GM23338 (cell line): ENCODE results near the gene KLHL18. TPM values are rescaled to one million over a fixed set of nuclear protein-coding genes. Genes with fewer than 3 reads are reported as not detected.

Source experiments
- ATAC-seq: fragments of 200-7000 bp; cut with Tn5 transposase; 3 replicates; pipeline ENCODE4 v1.9.1; 2020
- DNase-seq: peaks from one replicate; pipeline ENCODE4 v3.0.0-alpha.2; 2015; ENCODE audit warnings: low spot score
- H2AFZ ChIP-seq: fragments of 200-600 bp; sonication (generic); 2 replicates; pipeline ENCODE4 v1.8.0; 2016; ENCODE audit warnings: antibody characterized with exemption, mild to moderate bottlenecking, moderate library complexity
- H3F3A ChIP-seq: fragments of 200-600 bp; sonication (generic); replicated peaks from 2 replicates; pipeline ENCODE4 v1.8.0; 2017; ENCODE audit warnings: antibody characterized with exemption, mixed run types, low read depth
- H3K27ac ChIP-seq: fragments of 200-600 bp; sonication (generic); 2 replicates; pipeline ENCODE4 v1.6.1; 2016; ENCODE audit warnings: low read depth
- H3K27me3 ChIP-seq: fragments of 200-600 bp; sonication (generic); 2 replicates; pipeline ENCODE4 v1.8.0; 2016; ENCODE audit warnings: mild to moderate bottlenecking, mixed run types, moderate library complexity; ENCODE audit not compliant: insufficient read depth
- H3K36me3 ChIP-seq: fragments of 200-600 bp; sonication (generic); 2 replicates; pipeline ENCODE4 v1.8.0; 2016; ENCODE audit warnings: mild to moderate bottlenecking; ENCODE audit not compliant: insufficient read depth
- H3K4me1 ChIP-seq: fragments of 200-600 bp; sonication (generic); 2 replicates; pipeline ENCODE4 v1.8.0; 2016; ENCODE audit warnings: mild to moderate bottlenecking, moderate library complexity; ENCODE audit not compliant: insufficient read depth
- H3K4me2 ChIP-seq: fragments of 200-600 bp; sonication (generic); 2 replicates; pipeline ENCODE4 v1.7.1; 2017; ENCODE audit warnings: mixed run types
- H3K4me3 ChIP-seq: fragments of 200-600 bp; sonication (generic); 2 replicates; pipeline ENCODE4 v1.6.1; 2016; ENCODE audit warnings: mixed run types
- H3K79me2 ChIP-seq: fragments of 200-600 bp; sonication (generic); replicated peaks from 2 replicates; pipeline ENCODE4 v1.8.0; 2017; ENCODE audit warnings: mild to moderate bottlenecking; ENCODE audit not compliant: insufficient read depth
- H3K9me2 ChIP-seq: fragments of 200-600 bp; sonication (generic); 2 replicates; pipeline ENCODE4 v1.8.0; 2017; ENCODE audit not compliant: insufficient read depth
- H4K20me1 ChIP-seq: fragments of 200-600 bp; sonication (generic); replicated peaks from 2 replicates; pipeline ENCODE4 v1.8.0; 2017; ENCODE audit warnings: mild to moderate bottlenecking; ENCODE audit not compliant: insufficient read depth
- H3K27ac Mint-ChIP-seq: 2 replicates; pipeline ENCODE4 v1.8.0; 2020; ENCODE audit warnings: inconsistent platforms, mild to moderate bottlenecking, moderate library complexity, mixed read lengths
- H3K27me3 Mint-ChIP-seq: 3 replicates; pipeline ENCODE4 v1.8.0; 2022; ENCODE audit warnings: low read depth, mild to moderate bottlenecking, moderate library complexity, mixed read lengths, inconsistent platforms; ENCODE audit not compliant: insufficient read depth, poor library complexity
- H3K36me3 Mint-ChIP-seq: 3 replicates; pipeline ENCODE4 v1.8.0; 2021; ENCODE audit warnings: low read depth, mild to moderate bottlenecking, inconsistent platforms, moderate library complexity, mixed read lengths
- H3K4me1 Mint-ChIP-seq: 3 replicates; pipeline ENCODE4 v1.8.0; 2020; ENCODE audit warnings: mild to moderate bottlenecking, inconsistent platforms, mixed read lengths
- H3K4me3 Mint-ChIP-seq: 3 replicates; pipeline ENCODE4 v1.8.0; 2021; ENCODE audit warnings: moderate library complexity, mild to moderate bottlenecking, inconsistent platforms, mixed read lengths
- H3K9me3 Mint-ChIP-seq: 3 replicates; pipeline ENCODE4 v1.8.0; 2020; ENCODE audit warnings: moderate library complexity, mild to moderate bottlenecking, inconsistent platforms, mixed read lengths
- CREB1 ChIP-seq: fragments of 250-450 bp; sonication (Bioruptor Pico); IDR thresholded peaks from 2 replicates; pipeline ENCODE4 v1.5.0; 2020; ENCODE audit warnings: low read depth, mild to moderate bottlenecking, moderate library complexity
- EZH2 ChIP-seq: fragments of 200-600 bp; sonication (generic); IDR thresholded peaks from one replicate; pipeline ENCODE4 v1.8.0; 2017; ENCODE audit warnings: antibody characterized with exemption, mild to moderate bottlenecking, low read depth; ENCODE audit not compliant: unreplicated experiment
- EZH2phosphoT487 ChIP-seq: fragments of 200-600 bp; sonication (generic); IDR thresholded peaks from one replicate; pipeline ENCODE4 v1.8.1; 2018; ENCODE audit warnings: antibody characterized with exemption; ENCODE audit not compliant: unreplicated experiment
- JUNB ChIP-seq: IDR thresholded peaks from one replicate; pipeline ENCODE4 v1.6.1; 2016; ENCODE audit warnings: antibody characterized with exemption; ENCODE audit not compliant: unreplicated experiment
- NANOG ChIP-seq: IDR thresholded peaks from 2 replicates; pipeline ENCODE4 v1.6.1; 2016; ENCODE audit warnings: antibody characterized with exemption, borderline replicate concordance
- POLR2AphosphoS5 ChIP-seq: IDR thresholded peaks from 2 replicates; pipeline ENCODE4 v1.6.1; 2016; ENCODE audit warnings: antibody characterized with exemption, low read depth
- STAT1 ChIP-seq: IDR thresholded peaks from one replicate; pipeline ENCODE4 v1.6.1; 2016; ENCODE audit warnings: antibody characterized with exemption; ENCODE audit not compliant: unreplicated experiment
- ZNF114 ChIP-seq: fragments of 250-450 bp; sonication (Bioruptor Pico); IDR thresholded peaks from 2 replicates; pipeline ENCODE4 v1.5.0; 2020; ENCODE audit warnings: mild to moderate bottlenecking, moderate library complexity
- ZNF331 ChIP-seq: fragments of 250-450 bp; sonication (Bioruptor Pico); IDR thresholded peaks from 2 replicates; pipeline ENCODE4 v1.5.0; 2020; ENCODE audit warnings: low read depth, mild to moderate bottlenecking, moderate library complexity
- ZNF462 ChIP-seq: fragments of 250-450 bp; sonication (Bioruptor Pico); IDR thresholded peaks from 2 replicates; pipeline ENCODE4 v1.5.0; 2020; ENCODE audit warnings: mild to moderate bottlenecking, moderate library complexity
- polyA plus RNA-seq: library from polyadenylated mRNA; unstranded; fragments of >200 nt; fragmentation: Nextera tagmentation; extraction: Ambion mirVana; gene quantifications from 2 replicates; pipeline ENCODE4 v1.2.1, GENCODE V29; 2016
- total RNA-seq: library from RNA; depleted of rRNA; stranded (reverse); fragments of >200 nt; shearing (Covaris generic); gene quantifications from 2 replicates; pipeline ENCODE4 v1.2.3, GENCODE V29; 2014
- TF ChIP-seq, protein P1 (sequence below): IDR thresholded peaks from one replicate; pipeline ENCODE4 v1.6.1; 2018; ENCODE audit warnings: antibody characterized with exemption; ENCODE audit not compliant: unreplicated experiment
- TF ChIP-seq, protein P2 (sequence below), 2 experiments: fragments of 200-600 bp in 1 of 2; sonication (generic) in 1 of 2; conservative IDR thresholded peaks; 2 replicates each; pipeline versions ENCODE4 v1.5.1 to v1.6.1; 2016 to 2017; ENCODE audit warnings: antibody characterized with exemption in 2 of 2, low read depth in 2 of 2, mild to moderate bottlenecking in 2 of 2, moderate library complexity in 1 of 2
- TF ChIP-seq, protein P3 (sequence below): IDR thresholded peaks from 2 replicates; pipeline ENCODE4 v1.6.1; 2016; ENCODE audit warnings: antibody characterized with exemption

The KLHL18 gene
- total and polyA plus RNA-seq, 2 experiments from 2014 or later = 11.3 to 18.1 TPM

- Mint-ChIP-seq H3K27me3 (peaks cover 3% of the 10 kb centered on the region), H3K36me3 (peaks cover 10% of the 10 kb centered on the region; the same call in 1 of the 3 replicates), H3K9me3 (no peaks in the 10 kb centered on the region), H3K4me1 (peaks cover 25% of the 10 kb centered on the region), H3K4me3 (no peak overlapping the region), H3K27ac (no peak overlapping the region)
- no peaks in the 10 kb centered on the region for H3K36me3 ChIP-seq
- H2AFZ ChIP-seq = no peak overlapping the region
- TF ChIP-seq EZH2 = no peak
- no peak for TF ChIP-seq ZNF462
- TF ChIP-seq, protein P1, sequence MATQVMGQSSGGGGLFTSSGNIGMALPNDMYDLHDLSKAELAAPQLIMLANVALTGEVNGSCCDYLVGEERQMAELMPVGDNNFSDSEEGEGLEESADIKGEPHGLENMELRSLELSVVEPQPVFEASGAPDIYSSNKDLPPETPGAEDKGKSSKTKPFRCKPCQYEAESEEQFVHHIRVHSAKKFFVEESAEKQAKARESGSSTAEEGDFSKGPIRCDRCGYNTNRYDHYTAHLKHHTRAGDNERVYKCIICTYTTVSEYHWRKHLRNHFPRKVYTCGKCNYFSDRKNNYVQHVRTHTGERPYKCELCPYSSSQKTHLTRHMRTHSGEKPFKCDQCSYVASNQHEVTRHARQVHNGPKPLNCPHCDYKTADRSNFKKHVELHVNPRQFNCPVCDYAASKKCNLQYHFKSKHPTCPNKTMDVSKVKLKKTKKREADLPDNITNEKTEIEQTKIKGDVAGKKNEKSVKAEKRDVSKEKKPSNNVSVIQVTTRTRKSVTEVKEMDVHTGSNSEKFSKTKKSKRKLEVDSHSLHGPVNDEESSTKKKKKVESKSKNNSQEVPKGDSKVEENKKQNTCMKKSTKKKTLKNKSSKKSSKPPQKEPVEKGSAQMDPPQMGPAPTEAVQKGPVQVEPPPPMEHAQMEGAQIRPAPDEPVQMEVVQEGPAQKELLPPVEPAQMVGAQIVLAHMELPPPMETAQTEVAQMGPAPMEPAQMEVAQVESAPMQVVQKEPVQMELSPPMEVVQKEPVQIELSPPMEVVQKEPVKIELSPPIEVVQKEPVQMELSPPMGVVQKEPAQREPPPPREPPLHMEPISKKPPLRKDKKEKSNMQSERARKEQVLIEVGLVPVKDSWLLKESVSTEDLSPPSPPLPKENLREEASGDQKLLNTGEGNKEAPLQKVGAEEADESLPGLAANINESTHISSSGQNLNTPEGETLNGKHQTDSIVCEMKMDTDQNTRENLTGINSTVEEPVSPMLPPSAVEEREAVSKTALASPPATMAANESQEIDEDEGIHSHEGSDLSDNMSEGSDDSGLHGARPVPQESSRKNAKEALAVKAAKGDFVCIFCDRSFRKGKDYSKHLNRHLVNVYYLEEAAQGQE = no peak
- no peak for TF ChIP-seq JUNB
- no peak for TF ChIP-seq STAT1
- TF ChIP-seq POLR2AphosphoS5 = no peak
- no peak for TF ChIP-seq EZH2phosphoT487
- TF ChIP-seq, protein P2, sequence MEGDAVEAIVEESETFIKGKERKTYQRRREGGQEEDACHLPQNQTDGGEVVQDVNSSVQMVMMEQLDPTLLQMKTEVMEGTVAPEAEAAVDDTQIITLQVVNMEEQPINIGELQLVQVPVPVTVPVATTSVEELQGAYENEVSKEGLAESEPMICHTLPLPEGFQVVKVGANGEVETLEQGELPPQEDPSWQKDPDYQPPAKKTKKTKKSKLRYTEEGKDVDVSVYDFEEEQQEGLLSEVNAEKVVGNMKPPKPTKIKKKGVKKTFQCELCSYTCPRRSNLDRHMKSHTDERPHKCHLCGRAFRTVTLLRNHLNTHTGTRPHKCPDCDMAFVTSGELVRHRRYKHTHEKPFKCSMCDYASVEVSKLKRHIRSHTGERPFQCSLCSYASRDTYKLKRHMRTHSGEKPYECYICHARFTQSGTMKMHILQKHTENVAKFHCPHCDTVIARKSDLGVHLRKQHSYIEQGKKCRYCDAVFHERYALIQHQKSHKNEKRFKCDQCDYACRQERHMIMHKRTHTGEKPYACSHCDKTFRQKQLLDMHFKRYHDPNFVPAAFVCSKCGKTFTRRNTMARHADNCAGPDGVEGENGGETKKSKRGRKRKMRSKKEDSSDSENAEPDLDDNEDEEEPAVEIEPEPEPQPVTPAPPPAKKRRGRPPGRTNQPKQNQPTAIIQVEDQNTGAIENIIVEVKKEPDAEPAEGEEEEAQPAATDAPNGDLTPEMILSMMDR (conservative IDR thresholded peaks at IDR 0.05; ENCODE audit: low read depth in 2 of 2) = no peak
- no peak for TF ChIP-seq NANOG
- TF ChIP-seq, protein P3, sequence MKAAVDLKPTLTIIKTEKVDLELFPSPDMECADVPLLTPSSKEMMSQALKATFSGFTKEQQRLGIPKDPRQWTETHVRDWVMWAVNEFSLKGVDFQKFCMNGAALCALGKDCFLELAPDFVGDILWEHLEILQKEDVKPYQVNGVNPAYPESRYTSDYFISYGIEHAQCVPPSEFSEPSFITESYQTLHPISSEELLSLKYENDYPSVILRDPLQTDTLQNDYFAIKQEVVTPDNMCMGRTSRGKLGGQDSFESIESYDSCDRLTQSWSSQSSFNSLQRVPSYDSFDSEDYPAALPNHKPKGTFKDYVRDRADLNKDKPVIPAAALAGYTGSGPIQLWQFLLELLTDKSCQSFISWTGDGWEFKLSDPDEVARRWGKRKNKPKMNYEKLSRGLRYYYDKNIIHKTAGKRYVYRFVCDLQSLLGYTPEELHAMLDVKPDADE = no peak
- TF ChIP-seq CREB1 (CRISPR knock-in tag) = no peak
- no peak for TF ChIP-seq ZNF114
- no peak for TF ChIP-seq ZNF331 (CRISPR knock-in tag)
- peaks cover 42% of the 10 kb centered on the region for H4K20me1 ChIP-seq
- H3K79me2 ChIP-seq = peaks cover 97% of the 10 kb centered on the region
- ATAC-seq = no peak
- no peaks in the 10 kb centered on the region; the same call in 1 of the 2 replicates for H3K4me1 ChIP-seq
- no peak overlapping the region for H3K4me3 ChIP-seq
- H3K27ac ChIP-seq = no peak overlapping the region
- no peak overlapping the region for H3K4me2 ChIP-seq
- 0 out of 2 replicates have a peak, but pooled peaks cover 5% of the 10 kb centered on the region for H3F3A ChIP-seq
- H3K27me3 ChIP-seq = no peaks in the 10 kb centered on the region
- no peaks in the 10 kb centered on the region for H3K9me2 ChIP-seq
- DNase-seq = no peak
Measured at GRCh38 chr3:47294392-47294791, 11.6 kb downstream of the KLHL18 start.
